Activated CD4-positive, alpha-beta memory T cell treated with anti-CD3 and anti-CD28 coated beads, Interleukin-2, amount 10 ng/mL, durations not matched to agents 7 days and 5 days (primary cell): Measurements from ENCODE around the gene INS. TPM values are rescaled to one million over a fixed set of nuclear protein-coding genes. Genes with fewer than 3 reads are reported as not detected.
A peak's percentile ranks its signal among the peaks of the same experiment; 100 is the strongest.

ENCODE experiments used
- CTCF ChIA-PET: fragments of 350-600 bp; sonication (Branson Sonifier 250); formaldehyde crosslinking; loops from one replicate; lab custom pipeline; 2021; ENCODE audit warnings: antibody characterized with exemption, inconsistent platforms; lab: Charles Lee
- POLR2A ChIA-PET: fragments of 350-600 bp; sonication (Branson Sonifier 250); formaldehyde crosslinking; loops from one replicate; lab custom pipeline; 2021; ENCODE audit warnings: antibody characterized with exemption; lab: Charles Lee
- DNase-seq: peaks from one replicate; pipeline ENCODE4 v3.0.0-alpha.2; 2020
- H3K27ac Mint-ChIP-seq: one replicate; pipeline ENCODE4 v1.8.0; 2021; ENCODE audit warnings: mild to moderate bottlenecking, mixed read lengths
- H3K27me3 Mint-ChIP-seq: one replicate; pipeline ENCODE4 v1.8.0; 2021; ENCODE audit warnings: mixed read lengths
- H3K36me3 Mint-ChIP-seq: one replicate; pipeline ENCODE4 v1.8.0; 2021; ENCODE audit warnings: low read depth, mixed read lengths
- H3K4me1 Mint-ChIP-seq: one replicate; pipeline ENCODE4 v1.8.0; 2021; ENCODE audit warnings: mixed read lengths
- H3K4me3 Mint-ChIP-seq: one replicate; pipeline ENCODE4 v1.8.0; 2021; ENCODE audit warnings: mild to moderate bottlenecking, mixed read lengths
- H3K9me3 Mint-ChIP-seq: one replicate; pipeline ENCODE4 v1.8.0; 2021; ENCODE audit warnings: mixed read lengths
- total RNA-seq, 2 experiments: library from RNA; stranded (reverse); gene quantifications; one replicate each; pipeline ENCODE4 v1.2.3, GENCODE V29; 2021

INS gene
- total RNA-seq: not detected

DNA sequence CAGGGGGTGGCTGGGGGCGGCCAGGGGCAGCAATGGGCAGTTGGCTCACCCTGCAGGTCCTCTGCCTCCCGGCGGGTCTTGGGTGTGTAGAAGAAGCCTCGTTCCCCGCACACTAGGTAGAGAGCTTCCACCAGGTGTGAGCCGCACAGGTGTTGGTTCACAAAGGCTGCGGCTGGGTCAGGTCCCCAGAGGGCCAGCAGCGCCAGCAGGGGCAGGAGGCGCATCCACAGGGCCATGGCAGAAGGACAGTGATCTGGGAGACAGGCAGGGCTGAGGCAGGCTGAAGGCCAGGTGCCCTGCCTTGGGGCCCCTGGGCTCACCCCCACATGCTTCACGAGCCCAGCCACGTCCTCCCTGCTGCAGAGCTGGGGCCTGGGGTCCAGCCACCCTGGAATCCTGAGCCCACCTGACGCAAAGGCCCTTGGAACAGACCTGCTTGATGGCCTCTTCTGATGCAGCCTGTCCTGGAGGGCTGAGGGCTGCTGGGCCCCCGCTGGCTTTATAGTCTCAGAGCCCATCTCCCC lies at the start of gene INS:
INS (minus strand) TSS at position 474 of the 524 bp plus-strand sequence; CDS start at position 236, 238 bp downstream.
- ChIA-PET POLR2A (no interaction called here), CTCF (no interaction called here)
- no peak for DNase-seq
- H3K4me3 Mint-ChIP-seq: no peak within 1 kb of the TSS
- no peaks in the 10 kb centered on the region for H3K27me3 Mint-ChIP-seq
- H3K4me1 Mint-ChIP-seq: no peaks in the 10 kb centered on the region
- no peaks in the 10 kb centered on the region for H3K36me3 Mint-ChIP-seq
- H3K27ac Mint-ChIP-seq: no peak within 1 kb of the TSS
- no peaks in the 10 kb centered on the region for H3K9me3 Mint-ChIP-seq

DNA sequence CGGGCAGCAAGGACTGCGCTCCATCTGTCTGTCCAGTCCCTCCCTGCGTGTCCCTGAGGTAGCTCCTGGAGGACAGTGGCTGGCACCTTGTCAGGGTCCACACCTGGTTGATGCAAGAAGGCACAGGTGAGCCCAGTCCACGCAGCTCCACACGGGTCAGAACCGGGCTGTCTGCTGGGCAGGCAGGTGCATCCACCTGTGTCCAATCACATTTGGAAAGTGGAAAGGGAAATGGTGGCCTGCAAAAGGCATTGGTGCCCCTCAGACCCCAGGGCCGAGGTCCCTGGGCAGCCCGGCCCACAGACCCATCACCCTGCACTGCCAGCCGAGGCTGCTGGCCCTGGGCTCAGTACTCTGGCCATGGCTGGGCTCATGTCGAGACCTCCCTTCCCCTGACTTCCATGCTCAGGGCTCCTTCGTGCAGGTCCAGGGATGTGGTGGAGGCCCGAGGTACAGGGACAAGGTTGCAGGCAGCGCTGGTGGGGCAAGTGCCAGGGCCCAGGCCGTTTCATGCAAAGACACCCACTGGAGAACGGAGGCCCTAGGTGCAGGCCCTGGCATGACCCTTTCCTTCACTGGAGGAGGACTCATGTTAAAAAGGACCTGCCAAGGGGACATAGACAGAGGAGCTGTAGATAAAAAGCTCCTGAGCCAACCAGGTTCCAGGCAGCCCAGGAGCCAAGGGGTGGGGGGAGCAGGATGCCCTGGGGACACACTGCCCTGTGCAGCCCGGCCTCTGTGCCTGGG lies 49.5 kb upstream of the INS start:
- Mint-ChIP-seq H3K27ac (no peak overlapping the region), H3K4me3 (no peak overlapping the region), H3K4me1 (peaks cover 16% of the 10 kb centered on the region), H3K27me3 (no peaks in the 10 kb centered on the region), H3K36me3 (no peaks in the 10 kb centered on the region), H3K9me3 (no peaks in the 10 kb centered on the region)
- ChIA-PET POLR2A (no interaction called here), CTCF (interaction anchor here (1.6 kb wide), 1 partner anchor 209 kb away, joined by 3 read pairs; no protein-coding TSS in a partner anchor)
- DNase-seq: peak; percentile 14

- no peaks in the 10 kb centered on the region for H3K36me3 Mint-ChIP-seq
- H3K4me1 Mint-ChIP-seq: peaks cover 16% of the 10 kb centered on the region
- no peaks in the 10 kb centered on the region for H3K9me3 Mint-ChIP-seq
- no peak overlapping the region for H3K27ac Mint-ChIP-seq
- POLR2A ChIA-PET: no interaction called here
- CTCF ChIA-PET: interaction anchor here (1.6 kb wide), 1 partner anchor 210 kb away, joined by 3 read pairs; no protein-coding TSS in a partner anchor
- H3K27me3 Mint-ChIP-seq: no peaks in the 10 kb centered on the region
- H3K4me3 Mint-ChIP-seq: no peak overlapping the region
- peak; percentile 14 for DNase-seq
Measured at GRCh38 chr11:2209900-2210321, 48.9 kb upstream of the INS start.

- Mint-ChIP-seq H3K36me3 (no peaks in the 10 kb centered on the region), H3K4me3 (no peak overlapping the region), H3K27ac (no peak overlapping the region), H3K27me3 (no peaks in the 10 kb centered on the region), H3K9me3 (no peaks in the 10 kb centered on the region), H3K4me1 (peaks cover 14% of the 10 kb centered on the region)
- ChIA-PET POLR2A (no interaction called here), CTCF (interaction anchor here (1.6 kb wide), 1 partner anchor 210 kb away, joined by 3 read pairs; no protein-coding TSS in a partner anchor)
- no peak for DNase-seq
Measured at GRCh38 chr11:2209370-2209801, 48.4 kb upstream of the INS start.

DNA sequence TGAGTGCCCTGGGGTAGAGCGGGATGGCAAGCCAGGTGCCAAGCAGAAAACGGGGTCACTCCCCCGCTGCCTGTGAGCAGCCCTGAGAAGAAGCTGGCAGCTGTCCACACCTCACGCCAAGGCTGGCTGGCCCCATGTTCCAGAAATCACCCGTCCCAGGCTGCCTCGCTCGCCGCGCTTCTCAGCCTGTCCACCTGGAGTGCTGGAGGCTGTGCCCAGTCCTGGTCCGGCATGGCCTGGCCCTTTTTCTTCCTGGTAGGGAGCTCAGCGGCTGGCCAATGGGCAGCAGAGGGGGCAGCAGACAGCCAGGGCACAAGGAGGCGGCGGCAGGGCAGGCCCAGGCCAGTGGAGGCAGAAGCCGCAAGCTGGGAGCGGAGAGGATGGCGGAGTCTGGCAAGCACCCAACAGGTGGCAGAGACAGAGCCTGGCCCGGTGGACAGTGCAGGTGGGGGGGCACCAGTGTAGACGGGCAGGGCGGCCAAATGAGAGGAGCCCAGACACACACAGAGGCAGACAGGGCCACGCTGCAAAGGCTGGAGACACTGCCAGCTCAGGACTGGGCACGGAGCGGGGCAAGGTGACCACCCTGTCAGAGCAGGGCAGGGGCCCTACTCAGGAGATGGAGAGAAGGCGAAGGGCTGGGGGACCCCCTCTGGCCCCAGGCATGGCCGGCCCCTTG lies 47.8 kb upstream of the INS start:
- Mint-ChIP-seq H3K4me1 (peaks cover 9% of the 10 kb centered on the region), H3K4me3 (no peak overlapping the region), H3K27ac (no peak overlapping the region), H3K9me3 (no peaks in the 10 kb centered on the region), H3K36me3 (no peaks in the 10 kb centered on the region), H3K27me3 (no peaks in the 10 kb centered on the region)
- ChIA-PET POLR2A (no interaction called here), CTCF (no interaction called here)
- DNase-seq: peak; percentile 13

GRCh38 chr11:2207773-2208621 lies 47.0 kb upstream of the INS start:
- POLR2A ChIA-PET: no interaction called here
- Mint-ChIP-seq H3K4me3 (no peak overlapping the region), H3K4me1 (peaks cover 2% of the 10 kb centered on the region), H3K36me3 (no peaks in the 10 kb centered on the region), H3K9me3 (no peaks in the 10 kb centered on the region), H3K27me3 (no peaks in the 10 kb centered on the region), H3K27ac (no peak overlapping the region)
- CTCF ChIA-PET: no interaction called here
- DNase-seq: peak; percentile 8

DNA sequence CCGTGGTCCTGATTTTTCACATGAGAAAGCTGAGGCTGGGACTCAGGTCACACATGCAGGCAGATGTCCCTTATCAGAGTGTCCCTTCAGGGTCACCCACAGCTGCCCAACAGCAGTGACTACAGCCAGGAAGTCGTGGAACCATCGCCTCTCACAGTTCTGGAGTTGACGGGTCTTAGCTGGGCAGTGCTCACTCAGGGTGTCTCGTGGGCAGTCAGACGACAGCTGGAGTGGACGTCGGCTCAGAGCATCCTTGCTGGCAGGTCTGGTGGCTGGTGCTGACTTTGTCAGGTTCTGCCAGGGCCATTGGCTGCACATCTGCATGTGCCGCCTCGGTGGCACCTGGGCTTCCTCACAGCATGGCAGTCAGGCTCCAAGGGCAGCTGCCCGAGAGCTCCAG lies 46.2 kb upstream of the INS start:
- Mint-ChIP-seq H3K9me3 (no peaks in the 10 kb centered on the region), H3K27ac (no peak overlapping the region), H3K27me3 (no peaks in the 10 kb centered on the region), H3K4me1 (no peaks in the 10 kb centered on the region), H3K36me3 (no peaks in the 10 kb centered on the region), H3K4me3 (no peak overlapping the region)
- peak; percentile 9 for DNase-seq
- ChIA-PET POLR2A (no interaction called here), CTCF (no interaction called here)

DNA sequence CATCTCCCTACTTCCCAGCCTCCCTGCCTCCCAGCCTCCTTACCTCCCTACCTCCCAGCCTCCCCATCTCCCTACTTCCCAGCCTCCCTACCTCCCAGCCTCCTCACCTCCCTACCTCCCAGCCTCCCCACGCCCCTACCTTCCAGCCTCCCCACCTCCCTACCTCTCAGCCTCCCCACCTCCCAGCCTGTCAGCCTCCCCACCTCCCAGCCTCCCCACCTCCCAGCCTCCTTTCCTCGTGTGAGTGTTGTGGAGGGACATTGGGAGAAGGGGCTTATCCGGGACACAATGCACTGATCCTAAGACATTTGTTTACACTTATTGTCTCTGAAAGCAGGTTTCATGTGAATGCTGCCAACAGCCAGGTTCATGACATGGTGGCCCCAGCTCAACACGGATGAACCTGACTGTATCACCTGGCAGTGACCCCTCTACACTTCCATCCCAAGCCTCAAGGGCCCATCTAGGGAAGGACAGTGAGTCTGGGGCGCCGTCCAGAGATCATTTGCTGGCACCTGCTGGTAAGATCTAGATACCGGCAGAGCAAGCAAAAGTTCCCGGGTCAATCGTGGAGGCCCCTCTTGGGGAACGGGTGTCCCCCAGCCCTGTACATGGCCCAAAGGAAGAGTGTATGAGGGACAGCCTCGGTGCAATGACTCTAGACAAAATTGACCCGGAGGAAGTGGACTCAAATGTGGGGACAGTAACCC lies 45.1 kb upstream of the INS start:
- ChIA-PET CTCF (interaction anchor here (0.6 kb wide), 1 partner anchor 87 kb away, joined by 3 read pairs; no protein-coding TSS in a partner anchor), POLR2A (no interaction called here)
- DNase-seq: no peak
- no peak overlapping the region for H3K4me3 Mint-ChIP-seq
- no peaks in the 10 kb centered on the region for H3K4me1 Mint-ChIP-seq
- no peaks in the 10 kb centered on the region for H3K36me3 Mint-ChIP-seq
- H3K27ac Mint-ChIP-seq: no peak overlapping the region
- H3K27me3 Mint-ChIP-seq: no peaks in the 10 kb centered on the region
- H3K9me3 Mint-ChIP-seq: no peaks in the 10 kb centered on the region

GRCh38 chr11:2205214-2205720 lies 44.3 kb upstream of the INS start:
- H3K36me3 Mint-ChIP-seq: no peaks in the 10 kb centered on the region
- CTCF ChIA-PET: no interaction called here
- no peak overlapping the region for H3K4me3 Mint-ChIP-seq
- H3K9me3 Mint-ChIP-seq: no peaks in the 10 kb centered on the region
- no peaks in the 10 kb centered on the region for H3K27me3 Mint-ChIP-seq
- no peak for DNase-seq
- no peak overlapping the region for H3K27ac Mint-ChIP-seq
- POLR2A ChIA-PET: no interaction called here
- no peaks in the 10 kb centered on the region for H3K4me1 Mint-ChIP-seq

GRCh38 chr11:2204361-2205213 lies 43.6 kb upstream of the INS start:
- Mint-ChIP-seq H3K4me3 (no peak overlapping the region), H3K27ac (no peak overlapping the region), H3K36me3 (no peaks in the 10 kb centered on the region), H3K4me1 (no peaks in the 10 kb centered on the region), H3K27me3 (no peaks in the 10 kb centered on the region), H3K9me3 (no peaks in the 10 kb centered on the region)
- POLR2A ChIA-PET: no interaction called here
- no peak for DNase-seq
- CTCF ChIA-PET: no interaction called here

- no peak for DNase-seq
- no peaks in the 10 kb centered on the region for H3K36me3 Mint-ChIP-seq
- H3K27me3 Mint-ChIP-seq: no peaks in the 10 kb centered on the region
- H3K4me3 Mint-ChIP-seq: no peak overlapping the region
- no peak overlapping the region for H3K27ac Mint-ChIP-seq
- no peaks in the 10 kb centered on the region for H3K9me3 Mint-ChIP-seq
- POLR2A ChIA-PET: no interaction called here
- CTCF ChIA-PET: no interaction called here
- no peaks in the 10 kb centered on the region for H3K4me1 Mint-ChIP-seq
Measured at GRCh38 chr11:2203440-2204259, 42.6 kb upstream of the INS start.
